Measurements from ENCODE around the gene MXRA7. TPM values are rescaled to one million over a fixed set of nuclear protein-coding genes. Genes with fewer than 3 reads are reported as not detected.

Gene MXRA7
- total and polyA plus RNA-seq, 7 experiments from 2014 or later, result 1.8 to 7.5 (median 2.7) TPM

GRCh38 chr17:76685366-76685765 is 25.4 kb downstream of the MXRA7 start:
- DNase-seq, result no peak
- no peak overlapping the region for H3K4me3 Mint-ChIP-seq
- intact Hi-C loops (cut with micrococcal nuclease), result no loop called here

DNA sequence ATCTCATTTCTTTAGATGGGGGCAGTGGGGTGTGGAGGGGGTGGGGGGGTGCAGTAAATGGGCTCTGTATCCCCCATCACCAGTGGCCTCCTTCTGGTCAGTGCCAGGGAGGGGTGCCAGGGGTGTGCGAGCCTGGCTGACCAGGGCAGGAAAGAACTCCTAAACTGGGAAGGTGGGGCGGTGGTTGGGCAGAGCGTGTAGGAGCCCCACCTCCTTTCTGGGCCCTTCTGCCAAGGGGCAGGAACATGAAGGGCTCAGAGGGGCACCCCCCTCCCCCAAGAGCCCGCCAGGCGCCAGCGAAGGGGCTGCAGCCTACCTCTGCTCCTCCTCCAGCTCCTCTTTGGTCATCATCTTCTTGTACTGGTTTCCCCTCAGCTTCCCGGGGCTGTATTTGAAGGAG is 26.0 kb downstream of the MXRA7 start:
- H3K27ac Mint-ChIP-seq, result no peak overlapping the region
- ATAC-seq, result no peak
- Histone ChIP-seq H3K27me3 (ENCODE audit: control insufficient read depth in 2 of 2, insufficient read depth in 2 of 2, low read length in 2 of 2) (no peaks in the 10 kb centered on the region), H3K4me3 (ENCODE audit: low read length) (no peak overlapping the region), H3K4me1 (ENCODE audit: control insufficient read depth in 2 of 2, insufficient read depth in 2 of 2, low read length in 2 of 2) (peaks cover 0 to 6% of the 10 kb centered on the region in 2 donors), H3K9me3 (ENCODE audit: control insufficient read depth in 2 of 3, low read length in 3 of 3) (no peaks in the 10 kb centered on the region), H3K27ac (ENCODE audit: low read depth, low read length) (no peak overlapping the region), H3K36me3 (ENCODE audit: control insufficient read depth in 2 of 3, insufficient read depth in 3 of 3, low read length in 3 of 3) (no peaks in the 10 kb centered on the region)
- H3K9me3 Mint-ChIP-seq, result no peaks in the 10 kb centered on the region
- peaks cover 0 to 7% (median 0%) of the 10 kb centered on the region in 5 donors for H3K27me3 Mint-ChIP-seq
- H3K36me3 Mint-ChIP-seq, result no peaks in the 10 kb centered on the region
- DNase-seq, result no peak
- H3K4me1 Mint-ChIP-seq, result peaks cover 0 to 12% (median 5%) of the 10 kb centered on the region in 7 donors
- ChIA-PET POLR2A (interaction anchor here (0.6 kb wide), 1 partner anchor 133 kb away, joined by 5 read pairs; no protein-coding TSS in a partner anchor), CTCF (interaction anchor here (0.6 to 1.1 kb wide), 2 partner anchors 162 to 880 kb away, joined by 3 to 4 read pairs; no protein-coding TSS in a partner anchor)
- intact Hi-C loops (cut with micrococcal nuclease), result no loop called here
- H3K4me3 Mint-ChIP-seq, result no peak overlapping the region

More at GRCh38 chr17:76685366-76685765, 25.4 kb downstream of the MXRA7 start:
- no peak overlapping the region for H3K27ac Mint-ChIP-seq
- H3K27me3 Mint-ChIP-seq, result peaks cover 0 to 7% (median 0%) of the 10 kb centered on the region in 5 donors
- no peaks in the 10 kb centered on the region for H3K36me3 Mint-ChIP-seq
- H3K9me3 Mint-ChIP-seq, result no peaks in the 10 kb centered on the region
- no peak for ATAC-seq
- ChIA-PET POLR2A (interaction anchor here (0.6 kb wide), 1 partner anchor 133 kb away, joined by 5 read pairs; no protein-coding TSS in a partner anchor), CTCF (interaction anchor here (0.5 to 1.1 kb wide), 2 partner anchors 162 to 410 kb away, joined by 3 read pairs; no protein-coding TSS in a partner anchor)
- no peak overlapping the region for H3K27ac ChIP-seq (ENCODE audit: low read depth, low read length)
- H3K4me1 Mint-ChIP-seq, result peaks cover 0 to 12% (median 5%) of the 10 kb centered on the region in 7 donors
- H3K27me3 ChIP-seq (ENCODE audit: control insufficient read depth in 2 of 2, insufficient read depth in 2 of 2, low read length in 2 of 2), result no peaks in the 10 kb centered on the region
- H3K4me3 ChIP-seq (ENCODE audit: low read length), result no peak overlapping the region
- H3K36me3 ChIP-seq (ENCODE audit: control insufficient read depth in 2 of 3, insufficient read depth in 3 of 3, low read length in 3 of 3), result no peaks in the 10 kb centered on the region
- H3K4me1 ChIP-seq (ENCODE audit: control insufficient read depth in 2 of 2, insufficient read depth in 2 of 2, low read length in 2 of 2), result peaks cover 0 to 6% of the 10 kb centered on the region in 2 donors
- H3K9me3 ChIP-seq (ENCODE audit: control insufficient read depth in 2 of 3, low read length in 3 of 3), result no peaks in the 10 kb centered on the region

DNA sequence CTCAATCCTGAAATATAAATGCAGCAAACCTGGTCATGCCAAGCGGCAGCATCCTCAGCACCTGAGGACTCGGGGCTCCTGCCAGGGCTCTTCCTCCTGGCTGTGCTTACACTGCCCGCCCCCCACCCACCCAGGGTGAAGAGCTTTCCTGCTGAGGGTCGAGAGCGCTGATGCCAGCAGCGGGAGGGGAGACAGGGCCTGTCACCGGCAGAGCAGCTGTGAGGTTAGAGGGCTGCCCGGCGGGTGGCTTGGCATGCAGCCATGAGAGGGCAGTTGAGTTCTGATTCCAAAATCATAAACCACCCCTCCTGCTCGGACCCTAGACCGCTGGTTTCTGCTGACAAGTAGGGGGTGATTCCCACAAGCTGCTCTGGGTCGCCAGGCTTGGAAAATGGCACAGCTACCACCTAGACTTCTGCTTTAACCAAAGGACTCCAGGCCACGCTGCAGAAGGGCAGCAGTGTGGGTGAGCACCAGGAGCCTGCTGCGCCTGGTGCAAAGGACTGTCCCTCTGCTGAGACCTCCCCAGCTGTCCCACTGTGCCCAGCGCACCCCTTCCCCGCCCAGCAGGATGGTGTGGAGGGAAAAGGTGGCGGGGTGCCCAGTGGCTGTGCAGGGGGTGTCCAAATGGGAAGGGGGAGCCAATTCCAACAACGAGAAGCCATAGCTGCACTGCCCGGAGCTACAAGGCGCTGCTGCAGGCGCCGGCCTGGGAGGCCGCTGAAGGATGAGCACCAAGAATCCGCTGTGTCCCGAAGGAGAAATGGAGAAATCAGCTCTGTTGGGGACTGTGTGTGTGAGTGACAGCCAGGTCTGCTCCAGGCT is 26.6 kb downstream of the MXRA7 start:
- DNase-seq (no peak), ATAC-seq (no peak)
- no peak overlapping the region for H3K4me3 ChIP-seq (ENCODE audit: low read length)
- Mint-ChIP-seq H3K4me3 (no peak overlapping the region), H3K9me3 (no peaks in the 10 kb centered on the region), H3K36me3 (no peaks in the 10 kb centered on the region), H3K4me1 (peaks cover 0 to 12% (median 5%) of the 10 kb centered on the region in 7 donors), H3K27ac (no peak overlapping the region), H3K27me3 (peaks cover 0 to 10% (median 0%) of the 10 kb centered on the region in 5 donors)
- ChIA-PET CTCF (interaction anchor here (0.6 to 1.1 kb wide), 2 partner anchors 161 to 879 kb away, joined by 3 to 4 read pairs; no protein-coding TSS in a partner anchor), POLR2A (no interaction called here)
- no peaks in the 10 kb centered on the region for H3K36me3 ChIP-seq (ENCODE audit: control insufficient read depth in 2 of 3, insufficient read depth in 3 of 3, low read length in 3 of 3)
- intact Hi-C loops (cut with micrococcal nuclease), result no loop called here
- H3K27me3 ChIP-seq (ENCODE audit: control insufficient read depth in 2 of 2, insufficient read depth in 2 of 2, low read length in 2 of 2), result no peaks in the 10 kb centered on the region
- peaks cover 0 to 10% of the 10 kb centered on the region in 2 donors for H3K4me1 ChIP-seq (ENCODE audit: control insufficient read depth in 2 of 2, insufficient read depth in 2 of 2, low read length in 2 of 2)
- H3K9me3 ChIP-seq (ENCODE audit: control insufficient read depth in 2 of 3, low read length in 3 of 3), result no peaks in the 10 kb centered on the region
- no peak overlapping the region for H3K27ac ChIP-seq (ENCODE audit: low read depth, low read length)

DNA sequence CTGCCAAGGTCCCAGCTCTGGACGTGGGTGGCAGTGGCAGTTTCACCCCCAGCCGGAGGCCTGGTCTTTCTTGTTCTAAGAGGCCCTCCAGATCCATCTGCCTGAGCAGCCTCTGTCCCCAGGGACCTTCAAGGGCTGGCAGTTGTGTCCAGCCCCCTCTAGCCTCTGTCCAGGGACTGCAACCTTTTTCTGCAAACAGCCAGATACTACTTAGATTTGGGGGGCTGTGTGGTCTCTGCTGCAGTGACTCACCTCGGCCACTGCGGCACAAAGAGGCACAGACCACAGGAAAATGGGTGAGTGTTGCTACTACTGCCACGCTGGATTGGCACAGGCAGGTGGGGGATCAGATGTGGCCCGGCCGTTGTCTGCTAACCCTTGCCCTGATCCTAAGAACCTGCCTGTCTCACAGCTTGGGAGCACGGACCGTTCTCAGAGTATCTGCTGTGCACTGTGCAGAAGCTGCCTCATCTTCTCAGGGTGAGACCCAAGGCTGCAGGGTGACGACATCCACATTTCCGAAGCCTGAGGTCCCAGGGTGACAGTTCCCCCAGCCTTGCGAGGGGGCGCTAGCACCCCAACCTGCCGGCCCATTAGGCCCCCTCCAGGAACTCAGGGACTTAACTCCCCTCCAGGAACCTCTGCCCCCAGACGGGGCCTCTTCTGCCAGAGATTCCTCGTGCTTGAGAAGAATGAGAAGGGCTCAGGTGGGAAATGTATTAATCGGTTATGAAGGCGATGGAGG is 27.6 kb downstream of the MXRA7 start:
- intact Hi-C loops (cut with micrococcal nuclease), result no loop called here
- no peak overlapping the region for H3K4me3 ChIP-seq (ENCODE audit: low read length)
- Mint-ChIP-seq H3K27me3 (peaks cover 0 to 6% (median 0%) of the 10 kb centered on the region in 5 donors), H3K27ac (no peak overlapping the region), H3K4me3 (no peak overlapping the region), H3K9me3 (no peaks in the 10 kb centered on the region), H3K36me3 (no peaks in the 10 kb centered on the region), H3K4me1 (peaks cover 0 to 12% (median 5%) of the 10 kb centered on the region in 7 donors)
- H3K27me3 ChIP-seq (ENCODE audit: control insufficient read depth in 2 of 2, insufficient read depth in 2 of 2, low read length in 2 of 2), result no peaks in the 10 kb centered on the region
- no peaks in the 10 kb centered on the region for H3K9me3 ChIP-seq (ENCODE audit: control insufficient read depth in 2 of 3, low read length in 3 of 3)
- no peak overlapping the region for H3K27ac ChIP-seq (ENCODE audit: low read depth, low read length)
- no peak for ATAC-seq
- ChIA-PET POLR2A (no interaction called here), CTCF (interaction anchor here (0.6 to 3.2 kb wide), 3 partner anchors 59 to 1552 kb away, joined by 3 to 23 read pairs (median 3); no protein-coding TSS in a partner anchor)
- no peaks in the 10 kb centered on the region for H3K36me3 ChIP-seq (ENCODE audit: control insufficient read depth in 2 of 3, insufficient read depth in 3 of 3, low read length in 3 of 3)
- peaks cover 8 to 19% of the 10 kb centered on the region in 2 donors for H3K4me1 ChIP-seq (ENCODE audit: control insufficient read depth in 2 of 2, insufficient read depth in 2 of 2, low read length in 2 of 2)
- DNase-seq, result no peak

DNA sequence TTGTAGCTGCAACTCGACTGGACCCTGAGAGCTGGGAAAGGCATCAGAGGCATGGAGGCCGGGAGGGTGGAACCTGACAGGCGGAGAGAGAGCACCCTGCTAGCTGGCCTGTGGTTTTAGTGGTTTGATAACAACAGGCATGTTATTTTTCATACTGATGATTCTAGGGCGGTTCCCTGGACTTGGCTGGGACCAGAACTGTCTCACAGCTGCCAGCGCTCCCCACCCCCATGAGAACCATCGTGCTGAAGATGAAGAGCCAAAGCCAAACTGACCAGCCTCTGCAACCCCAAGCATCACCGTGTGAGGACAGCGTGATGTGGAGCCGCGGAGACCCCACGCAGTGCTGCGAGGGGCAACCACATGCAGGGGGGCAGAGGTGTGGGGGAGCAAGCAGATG is 28.5 kb downstream of the MXRA7 start:
- H3K4me1 ChIP-seq (ENCODE audit: control insufficient read depth in 2 of 2, insufficient read depth in 2 of 2, low read length in 2 of 2), result peaks cover 14 to 25% of the 10 kb centered on the region in 2 donors
- H3K36me3 ChIP-seq (ENCODE audit: control insufficient read depth in 2 of 3, insufficient read depth in 3 of 3, low read length in 3 of 3), result no peaks in the 10 kb centered on the region
- intact Hi-C loops (cut with micrococcal nuclease), result no loop called here
- H3K4me3 ChIP-seq (ENCODE audit: low read length), result no peak overlapping the region
- DNase-seq (no peak), ATAC-seq (no peak)
- CTCF ChIA-PET, result interaction anchor here (0.6 to 3.2 kb wide), 12 partner anchors 24 to 1553 kb away, joined by 3 to 27 read pairs (median 4); no protein-coding TSS in a partner anchor
- peak overlapping the region in 1 of 10 donors; percentile 40 for H3K4me3 Mint-ChIP-seq
- H3K9me3 Mint-ChIP-seq, result no peaks in the 10 kb centered on the region
- POLR2A ChIA-PET, result interaction anchor here (1.5 kb wide), 1 partner anchor 124 kb away, joined by 6 read pairs; no protein-coding TSS in a partner anchor
- H3K27ac ChIP-seq (ENCODE audit: low read depth, low read length), result no peak overlapping the region
- H3K27me3 ChIP-seq (ENCODE audit: control insufficient read depth in 2 of 2, insufficient read depth in 2 of 2, low read length in 2 of 2), result no peaks in the 10 kb centered on the region
- no peaks in the 10 kb centered on the region for H3K36me3 Mint-ChIP-seq
- H3K9me3 ChIP-seq (ENCODE audit: control insufficient read depth in 2 of 3, low read length in 3 of 3), result no peaks in the 10 kb centered on the region
- H3K27ac Mint-ChIP-seq, result no peak overlapping the region
- H3K4me1 Mint-ChIP-seq, result peaks cover 0 to 12% (median 5%) of the 10 kb centered on the region in 7 donors
- peaks cover 0 to 6% (median 0%) of the 10 kb centered on the region in 5 donors for H3K27me3 Mint-ChIP-seq
